Transverse colon (tissue), 4 donors: Measurements from ENCODE around the gene RAMP3. TPM values are rescaled to one million over a fixed set of nuclear protein-coding genes. Genes with fewer than 3 reads are reported as not detected.
"Not testable (repeated sequence)": the region's sequence is repeated elsewhere in the genome, so short reads cannot be mapped to it uniquely, and the experiment has no call there.

Experiments
- DNase-seq: peaks from one replicate; pipeline ENCODE4 v3.0.0-alpha.2; 2019
- H3K27ac ChIP-seq, 4 donors: fragments of 200-600 bp; sonication (generic); 2 replicates each; pipeline ENCODE4 v1.5.1; 2016 to 2018; ENCODE audit warnings: inconsistent platforms in 4 of 4
- H3K27me3 ChIP-seq: fragments of 200-600 bp; sonication (generic); 2 replicates; pipeline ENCODE4 v1.5.1; 2017; ENCODE audit warnings: inconsistent platforms
- H3K36me3 ChIP-seq, 4 donors: fragments of 200-600 bp; sonication (generic); 2 replicates each; pipeline ENCODE4 v1.5.1; 2017 to 2019; ENCODE audit warnings: inconsistent platforms in 4 of 4
- H3K4me1 ChIP-seq, 4 donors: fragments of 200-600 bp; sonication (generic); 2 replicates each; pipeline ENCODE4 v1.5.1; 2017 to 2020; ENCODE audit warnings: inconsistent platforms in 4 of 4
- H3K4me3 ChIP-seq, 4 donors: fragments of 200-600 bp; sonication (generic); 1 replicate in 1 of 4; 2 replicates in 3 of 4; pipeline versions ENCODE4 v1.5.1 to v1.6.1; 2017 to 2019; ENCODE audit warnings: inconsistent platforms in 4 of 4
- H3K9me3 ChIP-seq, 2 donors: fragments of 200-600 bp; sonication (generic); 2 replicates each; pipeline ENCODE4 v1.5.1; 2017 to 2019; ENCODE audit warnings: inconsistent platforms in 2 of 2
- EP300 ChIP-seq: sonication (generic); formaldehyde crosslinking; IDR thresholded peaks from one replicate; pipeline ENCODE4 v1.6.1; 2017; ENCODE audit warnings: antibody characterized with exemption, low read depth
- POLR2A ChIP-seq: fragments of 450-650 bp; IDR thresholded peaks from one replicate; pipeline ENCODE4 v1.6.1; 2016; ENCODE audit warnings: antibody characterized with exemption, mild to moderate bottlenecking, moderate library complexity
- POLR2AphosphoS5 ChIP-seq, 3 donors: sonication (generic); formaldehyde crosslinking; IDR thresholded peaks; one replicate each; pipeline ENCODE4 v1.6.1; 2016; ENCODE audit warnings: antibody characterized with exemption in 3 of 3
- WGBS, 2 donors: methylation state at CpG; one replicate each; pipeline ENCODE4 v1.1.5; 2018; ENCODE audit warnings: low coverage in 1 of 2; 5-methylcytosine and 5-hydroxymethylcytosine counted together
- in situ Hi-C, 4 donors: fragments of 200-750 bp; cut with MboI; loops; one replicate each; pipeline versions ENCODE4 v1.15.0 to v1.15.1; 2017; ENCODE audit warnings: low sequenced_read_pairs in 3 of 4, low pct_ligation_motif_present in 1 of 4, low pct_unique_long_range_greater_than_20kb in 1 of 4
- intact Hi-C: fragments of 100-400 bp; cut with DNase I; formaldehyde crosslinking; loops from one replicate; pipeline ENCODE4 v1.15.1; 2023; ENCODE audit warnings: low total_unique reads
- total RNA-seq, 4 donors: library from RNA; depleted of rRNA; stranded (reverse); fragments of >200 nt; gene quantifications; one replicate each; pipeline ENCODE4 v1.1.0, GENCODE V29; 2016
- TF ChIP-seq, protein P1 (sequence below), 5 experiments: fragments of 200-600 bp in 3 of 5; fragments of 450-650 bp in 2 of 5; sonication (generic) in 3 of 5; IDR thresholded peaks; 1 replicate in 2 of 5; 2 replicates in 3 of 5; pipeline ENCODE4 v1.5.1; 2016 to 2017; ENCODE audit warnings: antibody characterized with exemption in 5 of 5, inconsistent platforms in 3 of 5, mild to moderate bottlenecking in 2 of 5, moderate library complexity in 1 of 5

Gene RAMP3
- total RNA-seq, 4 donors from 2014 or later, result 6.4 to 25.1 (median 15.2) TPM

DNA sequence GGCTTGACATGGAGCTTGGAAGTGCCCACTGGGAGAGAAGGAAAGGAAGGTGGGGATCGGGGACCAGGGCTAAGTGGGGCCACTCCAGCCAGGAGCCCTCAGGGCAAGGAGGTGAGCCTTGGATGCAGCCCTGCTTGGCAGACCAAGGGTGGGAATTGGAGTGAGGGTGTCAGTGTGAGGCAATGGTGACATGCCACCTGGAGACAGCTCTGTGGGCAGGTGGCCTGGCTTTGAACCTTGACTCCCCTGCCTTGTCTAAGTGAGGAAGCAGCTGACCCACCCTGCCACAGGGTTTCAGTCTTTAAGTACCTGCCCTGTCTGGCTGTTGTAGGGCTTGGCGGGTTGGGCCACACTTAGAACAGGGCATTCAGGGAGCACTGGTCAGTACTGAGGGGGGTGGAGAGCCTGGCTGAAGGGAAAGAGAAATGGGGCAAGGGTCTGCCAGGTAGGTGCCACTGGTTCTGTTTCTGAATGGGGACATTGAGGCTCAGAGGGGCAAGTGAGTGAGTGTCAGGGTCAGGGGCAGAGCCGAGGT lies 4.8 kb downstream of the RAMP3 start:
- Histone ChIP-seq H3K27me3 (peaks cover 20% of the 10 kb centered on the region), H3K4me1 (peaks cover 0 to 6% (median 0%) of the 10 kb centered on the region in 4 donors), H3K27ac (no peak overlapping the region), H3K9me3 (no peaks in the 10 kb centered on the region), H3K36me3 (no peaks in the 10 kb centered on the region), H3K4me3 (no peak overlapping the region)
- in situ Hi-C loops (loop anchor here in 2 of 4 donors (25.0 kb wide), 1 partner anchor 700 kb away; the partner anchor contains the start of gene CCDC201 (in 2 of the 2)), intact Hi-C loops (loop anchor here (5.0 kb wide), 1 partner anchor 95 kb away; no protein-coding TSS in a partner anchor)
- TF ChIP-seq EP300 (no peak), POLR2A (no peak), POLR2AphosphoS5 (IDR thresholded peaks at IDR 0.05) (no peak)
- TF ChIP-seq, protein P1, sequence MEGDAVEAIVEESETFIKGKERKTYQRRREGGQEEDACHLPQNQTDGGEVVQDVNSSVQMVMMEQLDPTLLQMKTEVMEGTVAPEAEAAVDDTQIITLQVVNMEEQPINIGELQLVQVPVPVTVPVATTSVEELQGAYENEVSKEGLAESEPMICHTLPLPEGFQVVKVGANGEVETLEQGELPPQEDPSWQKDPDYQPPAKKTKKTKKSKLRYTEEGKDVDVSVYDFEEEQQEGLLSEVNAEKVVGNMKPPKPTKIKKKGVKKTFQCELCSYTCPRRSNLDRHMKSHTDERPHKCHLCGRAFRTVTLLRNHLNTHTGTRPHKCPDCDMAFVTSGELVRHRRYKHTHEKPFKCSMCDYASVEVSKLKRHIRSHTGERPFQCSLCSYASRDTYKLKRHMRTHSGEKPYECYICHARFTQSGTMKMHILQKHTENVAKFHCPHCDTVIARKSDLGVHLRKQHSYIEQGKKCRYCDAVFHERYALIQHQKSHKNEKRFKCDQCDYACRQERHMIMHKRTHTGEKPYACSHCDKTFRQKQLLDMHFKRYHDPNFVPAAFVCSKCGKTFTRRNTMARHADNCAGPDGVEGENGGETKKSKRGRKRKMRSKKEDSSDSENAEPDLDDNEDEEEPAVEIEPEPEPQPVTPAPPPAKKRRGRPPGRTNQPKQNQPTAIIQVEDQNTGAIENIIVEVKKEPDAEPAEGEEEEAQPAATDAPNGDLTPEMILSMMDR (IDR thresholded peaks at IDR 0.05), result no peak
- DNase-seq, result no peak
- whole genome bisulfite sequencing, 2 donors, result 74% methylated on average over 3 of the region's 3 CpGs; no CpG with 5 or more reads in 1 of the 2 donors

DNA sequence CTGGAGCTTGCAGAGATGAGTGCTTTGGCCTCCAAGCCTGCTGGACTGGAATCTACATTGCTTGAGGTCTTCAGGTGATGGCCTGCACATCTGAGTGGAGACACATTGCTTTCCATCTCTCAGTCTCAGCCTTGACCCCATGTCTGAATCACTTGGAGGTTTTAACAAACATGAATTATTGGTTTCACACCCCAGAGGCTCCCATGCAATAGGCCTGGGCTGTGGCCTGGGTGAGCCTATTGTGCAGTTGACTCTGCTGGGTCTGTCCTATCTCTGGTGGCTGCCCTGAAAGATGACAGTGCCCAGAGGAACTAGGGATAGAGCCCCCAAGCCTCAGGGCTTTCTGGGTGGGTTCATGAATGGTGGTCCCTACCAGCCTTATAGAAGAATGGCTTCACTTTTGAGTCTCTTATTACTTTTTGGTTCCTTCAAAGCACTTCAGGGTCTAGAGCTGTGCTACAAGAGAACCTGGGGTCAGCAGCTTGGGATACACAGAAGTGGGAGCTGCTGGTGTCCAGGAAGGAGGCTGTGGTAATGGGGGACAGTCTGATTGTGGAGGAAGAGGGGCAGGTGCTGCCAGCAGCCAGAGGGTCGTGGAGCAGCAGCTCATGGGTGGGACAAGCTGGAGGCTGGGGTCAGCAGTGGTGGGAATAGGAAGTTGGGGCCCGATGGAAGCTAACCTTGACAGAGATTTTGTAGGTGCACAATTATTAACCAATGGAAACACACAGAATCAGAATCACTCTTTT lies 5.5 kb downstream of the RAMP3 start:
- no peak overlapping the region for H3K27ac ChIP-seq
- in situ Hi-C loops, result loop anchor here in 2 of 4 donors (25.0 kb wide), 1 partner anchor 699 kb away; the partner anchor contains the start of gene CCDC201 (in 2 of the 2)
- no peak overlapping the region for H3K4me3 ChIP-seq
- no peak for DNase-seq
- TF ChIP-seq, protein P1 (IDR thresholded peaks at IDR 0.05), result no peak
- TF ChIP-seq POLR2AphosphoS5 (IDR thresholded peaks at IDR 0.05) (no peak), EP300 (no peak), POLR2A (no peak)
- intact Hi-C loops, result loop anchor here (5.0 kb wide), 1 partner anchor 94 kb away; no protein-coding TSS in a partner anchor
- 67% methylated on average over 2 of the region's 2 CpGs; no CpG with 5 or more reads in 1 of the 2 donors for WGBS, 2 donors
- H3K9me3 ChIP-seq, result no peaks in the 10 kb centered on the region
- H3K36me3 ChIP-seq, result no peaks in the 10 kb centered on the region
- no peaks in the 10 kb centered on the region for H3K4me1 ChIP-seq
- peaks cover 12% of the 10 kb centered on the region for H3K27me3 ChIP-seq

DNA sequence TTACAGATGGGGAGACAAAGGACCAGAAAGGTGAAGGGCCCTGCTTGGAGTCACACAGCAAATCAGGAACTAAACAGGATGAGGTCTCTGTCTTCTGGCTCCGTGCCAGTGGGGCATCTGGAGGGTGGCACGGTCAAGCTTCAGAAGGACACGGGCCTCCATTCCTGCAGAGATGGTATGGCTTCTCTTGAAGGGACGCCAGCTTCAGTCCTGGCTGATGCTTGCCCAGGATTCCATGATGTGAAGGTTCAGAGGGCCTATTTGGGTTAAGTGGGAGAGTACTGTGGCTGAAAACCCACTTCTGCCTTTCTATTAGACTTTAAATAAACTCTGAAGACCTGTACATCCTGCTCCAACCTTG lies 6.1 kb downstream of the RAMP3 start:
- Histone ChIP-seq H3K9me3 (no peaks in the 10 kb centered on the region), H3K27me3 (peaks cover 9% of the 10 kb centered on the region), H3K4me3 (no peak overlapping the region), H3K36me3 (no peaks in the 10 kb centered on the region), H3K4me1 (no peaks in the 10 kb centered on the region), H3K27ac (no peak overlapping the region)
- in situ Hi-C loops, result loop anchor here in 2 of 4 donors (25.0 kb wide), 1 partner anchor 699 kb away; the partner anchor contains the start of gene CCDC201 (in 2 of the 2)
- 58 to 74% methylated on average over 2 to 4 of the region's 4 CpGs for WGBS, 2 donors
- DNase-seq, result no peak
- TF ChIP-seq, protein P1 (IDR thresholded peaks at IDR 0.05), result no peak
- no peak for TF ChIP-seq EP300
- no peak for TF ChIP-seq POLR2AphosphoS5 (IDR thresholded peaks at IDR 0.05)
- TF ChIP-seq POLR2A, result no peak
- intact Hi-C loops, result loop anchor here (5.0 kb wide), 1 partner anchor 94 kb away; no protein-coding TSS in a partner anchor

DNA sequence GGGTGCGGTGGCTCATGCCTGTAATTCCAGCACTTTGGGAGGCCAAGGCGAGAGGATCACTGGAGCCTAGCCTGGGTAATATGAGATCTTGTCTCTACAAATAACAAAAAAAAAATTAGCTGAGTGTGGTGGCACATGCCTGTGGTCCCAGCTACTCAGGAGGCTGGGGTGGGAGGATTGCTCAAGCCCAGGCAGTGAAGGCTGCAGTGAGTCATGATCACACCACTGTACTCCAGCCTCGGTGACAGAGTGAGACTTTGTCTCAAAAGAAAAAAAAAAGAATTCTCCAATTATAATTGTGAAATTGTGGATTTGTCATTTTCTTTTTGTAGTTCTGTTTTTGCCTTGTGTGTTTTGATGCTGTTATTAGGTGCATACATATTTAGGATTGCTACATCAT lies 6.7 kb downstream of the RAMP3 start:
- intact Hi-C loops (loop anchor here (5.0 kb wide), 1 partner anchor 93 kb away; no protein-coding TSS in a partner anchor), in situ Hi-C loops (loop anchor here in 2 of 4 donors (25.0 kb wide), 1 partner anchor 698 kb away; the partner anchor contains the start of gene CCDC201 (in 2 of the 2))
- DNase-seq, result not testable (repeated sequence)

More for the DNA sequence above, 6.7 kb downstream of the RAMP3 start:
- H3K9me3 ChIP-seq, H3K4me1 ChIP-seq, H3K36me3 ChIP-seq, H3K27ac ChIP-seq, H3K4me3 ChIP-seq, H3K27me3 ChIP-seq: not testable (repeated sequence)
- WGBS, 2 donors, result 73 to 88% methylated on average over 3 of the region's 3 CpGs
